ENCODE data around the gene ZNF423. TPM values are rescaled to one million over a fixed set of nuclear protein-coding genes. Genes with fewer than 3 reads are reported as not detected.

Gene ZNF423
- total and polyA plus RNA-seq, 7 donors: 2.3 to 30.7 (median 14.4) TPM

DNA sequence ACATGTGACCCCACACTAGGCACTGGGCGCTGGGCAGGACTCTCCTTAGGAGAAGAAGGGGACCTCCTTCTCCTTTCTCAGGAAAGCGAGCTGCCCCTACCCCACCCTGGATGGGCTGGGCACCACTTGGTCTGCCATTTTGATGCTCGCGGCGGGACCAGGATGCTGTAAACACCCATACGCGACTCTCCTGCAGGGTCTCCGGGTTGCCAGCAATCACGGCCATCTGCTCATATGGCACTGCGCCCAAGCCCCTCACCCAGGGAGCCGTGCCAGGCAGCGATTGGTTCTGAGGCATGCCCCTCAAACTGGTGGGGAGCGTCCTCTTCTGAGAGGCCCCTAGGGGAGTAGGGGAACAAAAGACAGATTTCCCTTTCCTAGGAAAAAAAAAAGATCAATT lies 383.3 kb downstream of the ZNF423 start:
- TF ChIP-seq, protein P1, sequence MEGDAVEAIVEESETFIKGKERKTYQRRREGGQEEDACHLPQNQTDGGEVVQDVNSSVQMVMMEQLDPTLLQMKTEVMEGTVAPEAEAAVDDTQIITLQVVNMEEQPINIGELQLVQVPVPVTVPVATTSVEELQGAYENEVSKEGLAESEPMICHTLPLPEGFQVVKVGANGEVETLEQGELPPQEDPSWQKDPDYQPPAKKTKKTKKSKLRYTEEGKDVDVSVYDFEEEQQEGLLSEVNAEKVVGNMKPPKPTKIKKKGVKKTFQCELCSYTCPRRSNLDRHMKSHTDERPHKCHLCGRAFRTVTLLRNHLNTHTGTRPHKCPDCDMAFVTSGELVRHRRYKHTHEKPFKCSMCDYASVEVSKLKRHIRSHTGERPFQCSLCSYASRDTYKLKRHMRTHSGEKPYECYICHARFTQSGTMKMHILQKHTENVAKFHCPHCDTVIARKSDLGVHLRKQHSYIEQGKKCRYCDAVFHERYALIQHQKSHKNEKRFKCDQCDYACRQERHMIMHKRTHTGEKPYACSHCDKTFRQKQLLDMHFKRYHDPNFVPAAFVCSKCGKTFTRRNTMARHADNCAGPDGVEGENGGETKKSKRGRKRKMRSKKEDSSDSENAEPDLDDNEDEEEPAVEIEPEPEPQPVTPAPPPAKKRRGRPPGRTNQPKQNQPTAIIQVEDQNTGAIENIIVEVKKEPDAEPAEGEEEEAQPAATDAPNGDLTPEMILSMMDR (IDR thresholded peaks at IDR 0.05): no peak
- Histone ChIP-seq H3K36me3 (ENCODE audit: insufficient read depth in 1 of 2, low read depth in 1 of 2) (no peaks in the 10 kb centered on the region), H3K27me3 (ENCODE audit: insufficient read depth in 3 of 3, low read length in 2 of 3) (peaks cover 0 to 3% (median 0%) of the 10 kb centered on the region in 3 donors), H3K4me3 (no peak overlapping the region), H3K27ac (no peak overlapping the region), H3K9me3 (no peaks in the 10 kb centered on the region), H3K4me1 (no peaks in the 10 kb centered on the region)
- DNase-seq (peak in 1 of 2 donors; percentile 46), ATAC-seq (no peak)
- WGBS, 3 donors: 70 to 75% (median 72%) methylated on average over 11 to 13 of the region's 13 CpGs
- intact Hi-C loops (cut with DNase I): no loop called here

DNA sequence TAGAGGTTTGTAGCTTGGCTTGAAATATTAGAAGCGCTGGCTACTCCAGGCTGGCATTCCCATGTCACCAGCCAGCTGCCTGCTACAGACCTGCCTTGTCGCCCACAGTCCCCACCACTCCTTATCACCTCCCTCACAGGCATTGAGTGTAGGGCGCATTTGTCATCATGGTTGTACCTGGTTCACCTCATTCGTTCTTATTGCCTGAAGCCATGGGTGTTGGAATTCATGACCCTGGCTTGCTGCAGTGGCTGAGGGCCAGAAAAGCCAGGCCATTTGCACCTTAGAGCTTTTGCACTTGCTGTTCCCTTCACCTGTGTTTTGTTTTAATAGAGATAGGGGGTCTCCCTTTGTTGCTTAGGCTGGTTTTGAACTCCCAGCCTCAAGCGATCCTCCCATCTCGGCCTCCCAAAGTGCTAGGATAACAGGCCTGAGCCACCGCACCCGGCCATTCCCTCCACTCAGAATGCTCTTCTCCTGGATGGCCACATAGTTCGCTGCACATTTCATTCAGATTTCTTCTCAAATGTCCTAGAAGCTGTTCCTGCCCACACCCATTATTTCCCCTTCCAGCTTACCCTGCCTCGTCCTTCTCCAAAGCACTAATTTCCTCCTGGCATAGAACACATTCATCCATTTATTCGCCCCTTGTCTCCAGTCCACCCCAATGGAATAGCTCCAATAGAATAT lies 384.7 kb downstream of the ZNF423 start:
- Histone ChIP-seq H3K4me1 (no peaks in the 10 kb centered on the region), H3K36me3 (ENCODE audit: insufficient read depth in 1 of 2, low read depth in 1 of 2) (no peaks in the 10 kb centered on the region), H3K27ac (no peak overlapping the region), H3K4me3 (no peak overlapping the region), H3K27me3 (ENCODE audit: insufficient read depth in 3 of 3, low read length in 2 of 3) (peaks cover 0 to 3% (median 0%) of the 10 kb centered on the region in 3 donors), H3K9me3 (no peaks in the 10 kb centered on the region)
- TF ChIP-seq, protein P1 (IDR thresholded peaks at IDR 0.05): no peak
- DNase-seq: no peak
- 84 to 89% (median 85%) methylated on average over 11 of the region's 11 CpGs for WGBS, 3 donors
- ATAC-seq: no peak
- intact Hi-C loops (cut with DNase I): no loop called here

DNA sequence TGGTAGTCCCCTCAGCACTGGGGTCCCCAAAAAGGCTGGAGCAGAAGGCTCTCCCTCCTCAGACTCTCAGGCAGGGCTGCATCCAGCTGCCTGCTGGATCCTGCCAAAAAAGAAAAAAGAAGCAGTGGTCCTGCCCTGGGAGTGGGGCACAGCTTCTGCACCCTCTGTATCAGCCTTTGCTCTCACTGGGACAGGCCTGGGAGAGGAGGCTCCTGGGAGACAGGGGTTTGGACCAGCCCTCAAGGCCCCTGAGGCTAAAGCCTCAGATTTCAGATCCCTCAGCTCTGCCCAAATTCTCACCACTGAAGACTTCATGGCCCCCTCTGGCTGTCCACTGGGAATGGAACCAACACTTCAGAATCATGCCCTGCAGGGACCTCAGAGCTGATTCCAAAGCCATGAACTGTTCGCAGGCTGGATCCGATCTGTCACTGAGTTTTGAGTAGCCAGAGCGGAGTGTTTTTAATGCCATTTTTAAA lies 385.4 kb downstream of the ZNF423 start:
- peak in 1 of 2 donors; percentile 31 for DNase-seq
- H3K36me3 ChIP-seq (ENCODE audit: insufficient read depth in 1 of 2, low read depth in 1 of 2): no peaks in the 10 kb centered on the region
- H3K27ac ChIP-seq: no peak overlapping the region
- H3K4me1 ChIP-seq: no peaks in the 10 kb centered on the region
- no peak for ATAC-seq
- TF ChIP-seq, protein P1 (IDR thresholded peaks at IDR 0.05): no peak
- intact Hi-C loops (cut with DNase I): no loop called here
- H3K9me3 ChIP-seq: no peaks in the 10 kb centered on the region
- H3K27me3 ChIP-seq (ENCODE audit: insufficient read depth in 3 of 3, low read length in 2 of 3): peaks cover 0 to 1% (median 0%) of the 10 kb centered on the region in 3 donors
- WGBS, 3 donors: 78 to 89% (median 85%) methylated on average over 3 of the region's 3 CpGs
- no peak overlapping the region for H3K4me3 ChIP-seq

DNA sequence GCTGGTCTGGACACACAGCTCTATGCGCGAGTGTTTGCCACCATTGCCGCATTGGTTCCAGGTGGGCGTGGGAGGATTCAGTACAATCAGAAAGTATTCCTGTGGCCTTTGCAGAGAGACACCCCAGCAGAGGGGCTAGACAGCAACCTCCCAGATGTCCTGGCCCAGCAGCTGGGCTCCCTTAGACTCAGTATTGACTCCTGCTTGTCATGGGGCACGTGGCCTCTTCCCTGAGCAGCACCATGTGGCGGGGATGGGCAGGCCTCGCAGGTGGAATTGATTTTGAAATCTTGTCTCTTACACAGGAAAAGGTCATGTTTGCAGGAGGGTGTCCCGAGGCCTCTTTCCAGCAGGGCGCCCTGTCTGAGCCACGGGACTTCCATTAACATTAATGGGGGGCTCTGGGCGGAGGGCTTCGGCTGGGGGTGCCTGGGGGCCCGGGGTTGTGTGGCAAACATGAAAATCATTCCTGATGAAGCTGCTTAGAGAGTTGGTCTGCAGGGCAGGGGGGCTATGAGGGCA lies 385.9 kb downstream of the ZNF423 start:
- no peaks in the 10 kb centered on the region for H3K27me3 ChIP-seq (ENCODE audit: insufficient read depth in 3 of 3, low read length in 2 of 3)

More for the DNA sequence above, 385.9 kb downstream of the ZNF423 start:
- ATAC-seq (no peak), DNase-seq (peak in 1 of 2 donors; percentile 40)
- intact Hi-C loops (cut with DNase I): no loop called here
- H3K27ac ChIP-seq: no peak overlapping the region
- H3K4me1 ChIP-seq: no peaks in the 10 kb centered on the region
- H3K4me3 ChIP-seq: no peak overlapping the region
- H3K9me3 ChIP-seq: no peaks in the 10 kb centered on the region
- no peaks in the 10 kb centered on the region for H3K36me3 ChIP-seq (ENCODE audit: insufficient read depth in 1 of 2, low read depth in 1 of 2)
- TF ChIP-seq, protein P1 (IDR thresholded peaks at IDR 0.05): no peak
- 78 to 91% (median 85%) methylated on average over 13 of the region's 13 CpGs for WGBS, 3 donors

Data from psoas muscle (tissue), 8 donors.